ENCODE measurements around the gene TMEM117.

TMEM117 gene

DNA sequence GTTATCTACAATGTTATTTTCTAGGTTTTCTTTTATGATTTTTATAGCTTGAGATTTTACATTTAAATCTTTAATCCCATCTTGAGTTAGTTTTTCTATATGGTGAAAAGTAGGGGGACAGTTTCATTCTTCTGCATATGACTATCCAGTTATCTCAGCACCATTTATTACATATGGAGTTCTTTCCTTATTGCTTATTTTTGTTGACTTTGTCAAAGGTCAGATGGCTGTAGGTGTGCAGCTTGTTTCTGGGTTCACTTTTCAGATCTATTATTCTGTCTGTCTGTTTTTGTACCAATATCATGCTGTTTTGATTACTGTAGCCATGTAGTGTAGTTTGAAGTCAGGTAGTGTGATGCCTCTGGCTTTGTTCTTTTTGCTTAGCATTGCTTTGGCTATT, 477.3 kb downstream of the TMEM117 start:
- Mint-ChIP-seq H3K27me3 (no peaks in the 10 kb centered on the region), H3K4me3 (no peak overlapping the region), H3K4me1 (peaks cover 0 to 2% of the 10 kb centered on the region in 2 donors), H3K9me3 (peaks cover 4% of the 10 kb centered on the region in 2 donors), H3K36me3 (peaks cover 2 to 8% of the 10 kb centered on the region in 2 donors), H3K27ac (no peak overlapping the region)
- ATAC-seq (replicated peaks) (no peak), DNase-seq (no peak)

DNA sequence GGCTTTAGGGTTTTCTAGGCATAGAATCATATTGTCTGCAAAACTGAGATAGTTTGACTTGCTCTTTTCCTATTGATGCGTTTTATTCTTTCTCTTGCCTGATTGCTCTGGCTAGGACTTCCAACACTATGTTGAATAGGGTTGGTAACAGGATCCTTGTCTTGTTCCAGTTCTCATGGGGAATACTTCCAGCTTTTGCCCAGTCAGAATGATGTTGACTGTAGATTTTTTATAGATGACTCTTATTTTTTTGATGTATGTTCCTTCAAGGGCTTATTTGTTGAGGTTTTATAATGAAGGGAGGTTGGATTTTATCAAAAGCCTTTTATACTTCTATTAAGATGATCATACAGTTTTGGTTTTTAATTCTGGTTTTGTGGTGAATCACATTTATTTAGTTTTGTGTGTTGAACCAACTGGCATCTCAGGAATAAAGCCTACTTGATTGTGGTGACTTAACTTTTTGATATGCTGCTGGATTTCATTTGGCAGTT, 478.2 kb downstream of the TMEM117 start:
- Mint-ChIP-seq H3K9me3 (peaks cover 4% of the 10 kb centered on the region in 2 donors), H3K27ac (no peak overlapping the region), H3K36me3 (peaks cover 2 to 8% of the 10 kb centered on the region in 2 donors), H3K27me3 (no peaks in the 10 kb centered on the region), H3K4me1 (peaks cover 0 to 2% of the 10 kb centered on the region in 2 donors), H3K4me3 (no peak overlapping the region)
- ATAC-seq (replicated peaks) (no peak), DNase-seq (no peak)

GRCh38 chr12:44317651-44318126, 481.8 kb downstream of the TMEM117 start:
- ATAC-seq (replicated peaks) (peak; percentile 80 to 84), DNase-seq (no peak)
- H3K9me3 Mint-ChIP-seq, result no peaks in the 10 kb centered on the region
- no peak overlapping the region for H3K27ac Mint-ChIP-seq
- H3K36me3 Mint-ChIP-seq, result peaks cover 0 to 7% of the 10 kb centered on the region in 2 donors
- peaks cover 0 to 2% of the 10 kb centered on the region in 2 donors for H3K4me1 Mint-ChIP-seq
- no peaks in the 10 kb centered on the region for H3K27me3 Mint-ChIP-seq
- H3K4me3 Mint-ChIP-seq, result no peak overlapping the region

- no peaks in the 10 kb centered on the region for H3K4me1 Mint-ChIP-seq
- H3K4me3 Mint-ChIP-seq, result no peak overlapping the region
- H3K9me3 Mint-ChIP-seq, result peaks cover 4 to 5% of the 10 kb centered on the region in 2 donors
- no peak for ATAC-seq (replicated peaks)
- peaks cover 4 to 7% of the 10 kb centered on the region in 2 donors for H3K36me3 Mint-ChIP-seq
- H3K27me3 Mint-ChIP-seq, result no peaks in the 10 kb centered on the region
- no peak for DNase-seq
- no peak overlapping the region for H3K27ac Mint-ChIP-seq
Measured at GRCh38 chr12:44331269-44331668, 495.4 kb downstream of the TMEM117 start.

- H3K4me1 Mint-ChIP-seq, result no peaks in the 10 kb centered on the region
- DNase-seq, result no peak
- H3K9me3 Mint-ChIP-seq, result peaks cover 4 to 5% of the 10 kb centered on the region in 2 donors
- no peak overlapping the region for H3K4me3 Mint-ChIP-seq
- H3K27me3 Mint-ChIP-seq, result no peaks in the 10 kb centered on the region
- no peak overlapping the region for H3K27ac Mint-ChIP-seq
- peaks cover 4 to 7% of the 10 kb centered on the region in 2 donors for H3K36me3 Mint-ChIP-seq
- ATAC-seq (replicated peaks), result no peak
Measured at GRCh38 chr12:44334347-44334746, 498.5 kb downstream of the TMEM117 start.

DNA sequence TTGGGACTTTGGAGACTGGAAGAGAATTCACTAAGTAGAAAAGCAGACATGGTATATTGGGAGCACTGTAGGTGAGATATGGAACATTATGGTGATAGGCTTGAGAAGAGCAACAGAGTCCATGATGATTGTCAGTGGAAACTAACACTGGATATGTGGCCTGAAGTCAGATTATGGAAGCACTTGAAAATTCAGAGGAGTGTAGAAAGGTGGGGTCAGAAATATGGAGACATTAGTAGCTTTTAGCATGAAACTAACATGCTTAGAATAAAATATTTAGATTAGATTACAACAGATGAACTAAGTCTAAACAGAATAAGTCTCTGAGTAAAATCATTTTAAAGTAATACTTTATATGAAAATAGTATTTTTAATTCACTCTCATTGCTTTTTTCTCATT, 499.1 kb downstream of the TMEM117 start:
- Mint-ChIP-seq H3K9me3 (peaks cover 4 to 5% of the 10 kb centered on the region in 2 donors), H3K27ac (no peak overlapping the region), H3K4me3 (no peak overlapping the region)

GRCh38 chr12:44336577-44336976, 500.7 kb downstream of the TMEM117 start:
- ATAC-seq (replicated peaks) (no peak), DNase-seq (no peak)
- Mint-ChIP-seq H3K27ac (no peak overlapping the region), H3K4me3 (no peak overlapping the region), H3K4me1 (no peaks in the 10 kb centered on the region), H3K9me3 (peaks cover 4 to 5% of the 10 kb centered on the region in 2 donors), H3K36me3 (peaks cover 4 to 7% of the 10 kb centered on the region in 2 donors), H3K27me3 (no peaks in the 10 kb centered on the region)

More for the DNA sequence above, 499.1 kb downstream of the TMEM117 start:
- Mint-ChIP-seq H3K4me1 (no peaks in the 10 kb centered on the region), H3K27me3 (no peaks in the 10 kb centered on the region), H3K36me3 (peaks cover 4 to 7% of the 10 kb centered on the region in 2 donors)
- ATAC-seq (replicated peaks) (no peak), DNase-seq (no peak)

- ATAC-seq (replicated peaks) (no peak), DNase-seq (no peak)
- Mint-ChIP-seq H3K36me3 (no peaks in the 10 kb centered on the region), H3K4me3 (no peak overlapping the region), H3K9me3 (no peaks in the 10 kb centered on the region), H3K27me3 (no peaks in the 10 kb centered on the region), H3K4me1 (no peaks in the 10 kb centered on the region), H3K27ac (no peak overlapping the region)
Measured at GRCh38 chr12:44342371-44342770, 506.5 kb downstream of the TMEM117 start.

GRCh38 chr12:44347145-44347544, 511.3 kb downstream of the TMEM117 start:
- Mint-ChIP-seq H3K4me3 (no peak overlapping the region), H3K36me3 (no peaks in the 10 kb centered on the region), H3K4me1 (no peaks in the 10 kb centered on the region), H3K27ac (no peak overlapping the region), H3K27me3 (no peaks in the 10 kb centered on the region), H3K9me3 (no peaks in the 10 kb centered on the region)
- no peak for ATAC-seq (replicated peaks)
- DNase-seq, result no peak

DNA sequence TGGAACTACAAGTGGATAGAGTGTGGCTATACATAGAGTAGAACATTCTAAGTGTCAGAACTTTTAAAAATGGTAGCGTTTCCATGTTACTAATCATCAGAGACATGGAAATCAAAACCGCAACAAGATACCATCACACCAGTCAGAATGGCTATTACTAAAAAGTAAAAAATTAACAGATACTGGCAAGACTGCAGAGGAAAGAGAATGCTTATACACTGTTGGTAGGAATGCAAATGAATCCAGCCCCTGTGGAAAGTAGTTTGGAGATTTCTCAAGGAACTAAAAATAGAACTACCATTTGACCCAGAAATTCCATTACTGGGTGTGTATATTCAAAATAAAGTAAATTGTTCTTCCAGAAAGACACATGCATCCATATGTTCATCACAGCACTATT, 521.6 kb downstream of the TMEM117 start:
- H3K36me3 Mint-ChIP-seq, result no peaks in the 10 kb centered on the region
- H3K9me3 Mint-ChIP-seq, result peaks cover 0 to 9% of the 10 kb centered on the region in 2 donors
- H3K4me3 Mint-ChIP-seq, result no peak overlapping the region
- ATAC-seq (replicated peaks), result no peak
- no peaks in the 10 kb centered on the region for H3K4me1 Mint-ChIP-seq
- H3K27ac Mint-ChIP-seq, result no peak overlapping the region
- DNase-seq, result no peak
- H3K27me3 Mint-ChIP-seq, result no peaks in the 10 kb centered on the region

- ATAC-seq (replicated peaks), result no peak
- Mint-ChIP-seq H3K9me3 (peaks cover 0 to 9% of the 10 kb centered on the region in 2 donors), H3K4me3 (no peak overlapping the region), H3K27me3 (no peaks in the 10 kb centered on the region), H3K36me3 (no peaks in the 10 kb centered on the region), H3K27ac (no peak overlapping the region), H3K4me1 (no peaks in the 10 kb centered on the region)
- no peak for DNase-seq
Measured at GRCh38 chr12:44358636-44359035, 522.8 kb downstream of the TMEM117 start.

GRCh38 chr12:44362947-44363346, 527.1 kb downstream of the TMEM117 start:
- no peak for ATAC-seq (replicated peaks)
- H3K4me1 Mint-ChIP-seq, result peaks cover 3 to 4% of the 10 kb centered on the region in 2 donors

DNA sequence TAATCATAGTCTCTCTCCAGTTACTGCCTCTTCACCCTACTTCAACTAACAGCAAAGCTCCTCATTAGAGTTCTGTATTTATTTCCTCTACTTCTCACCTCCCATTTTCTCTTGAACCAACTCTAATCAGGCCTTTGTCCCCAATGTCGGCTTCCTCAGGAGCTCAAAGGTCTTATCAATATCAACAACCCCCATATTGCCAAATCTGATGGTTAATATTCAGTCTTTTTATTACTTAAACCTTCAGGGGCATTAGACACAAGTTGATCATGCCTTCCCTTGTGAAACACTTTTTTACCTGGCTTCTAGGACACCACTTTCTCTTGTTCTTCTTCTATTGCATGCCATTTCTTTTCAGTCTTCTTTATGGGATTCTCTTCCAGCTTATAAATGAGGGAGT, 531.3 kb downstream of the TMEM117 start:
- Mint-ChIP-seq H3K36me3 (no peaks in the 10 kb centered on the region), H3K4me3 (no peak overlapping the region), H3K27ac (no peak overlapping the region), H3K4me1 (peaks cover 3 to 9% of the 10 kb centered on the region in 2 donors), H3K27me3 (no peaks in the 10 kb centered on the region), H3K9me3 (peaks cover 0 to 3% of the 10 kb centered on the region in 2 donors)
- ATAC-seq (replicated peaks), result no peak
- DNase-seq, result no peak

More at GRCh38 chr12:44362947-44363346, 527.1 kb downstream of the TMEM117 start:
- DNase-seq, result no peak
- H3K27ac Mint-ChIP-seq, result no peak overlapping the region
- no peaks in the 10 kb centered on the region for H3K36me3 Mint-ChIP-seq
- no peaks in the 10 kb centered on the region for H3K27me3 Mint-ChIP-seq
- H3K9me3 Mint-ChIP-seq, result peaks cover 0 to 3% of the 10 kb centered on the region in 2 donors
- H3K4me3 Mint-ChIP-seq, result no peak overlapping the region

DNA sequence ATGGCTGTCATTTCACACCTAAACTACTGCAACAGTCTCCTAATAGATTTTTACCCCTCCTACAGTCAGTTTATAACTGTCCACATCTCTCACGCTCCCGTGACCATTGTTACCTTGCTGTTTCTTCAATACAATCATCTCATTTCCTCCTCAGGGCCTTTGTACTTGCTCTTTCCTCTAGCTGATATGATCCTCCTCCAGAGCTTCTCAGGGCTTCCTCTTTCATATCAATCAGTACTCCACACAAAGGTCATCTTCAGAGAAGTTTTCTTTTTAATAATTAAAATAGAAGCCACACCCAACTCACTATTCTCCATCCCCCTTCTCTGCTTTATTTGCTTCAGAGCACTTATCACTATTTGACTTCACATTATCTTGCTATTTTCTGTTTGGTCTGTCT, 532.0 kb downstream of the TMEM117 start:
- no peak overlapping the region for H3K4me3 Mint-ChIP-seq
- no peaks in the 10 kb centered on the region for H3K36me3 Mint-ChIP-seq
- ATAC-seq (replicated peaks) (peak; percentile 79 to 81), DNase-seq (no peak)
- H3K9me3 Mint-ChIP-seq, result peaks cover 0 to 3% of the 10 kb centered on the region in 2 donors
- no peaks in the 10 kb centered on the region for H3K27me3 Mint-ChIP-seq
- H3K4me1 Mint-ChIP-seq, result peaks cover 3 to 9% of the 10 kb centered on the region in 2 donors
- no peak overlapping the region for H3K27ac Mint-ChIP-seq

- no peak overlapping the region for H3K4me3 Mint-ChIP-seq
Measured at GRCh38 chr12:44369998-44370397, 534.1 kb downstream of the TMEM117 start.

More at GRCh38 chr12:44369998-44370397, 534.1 kb downstream of the TMEM117 start:
- no peaks in the 10 kb centered on the region for H3K27me3 Mint-ChIP-seq
- no peak overlapping the region for H3K27ac Mint-ChIP-seq
- DNase-seq (no peak), ATAC-seq (replicated peaks) (no peak)
- H3K36me3 Mint-ChIP-seq, result no peaks in the 10 kb centered on the region
- peaks cover 7 to 18% of the 10 kb centered on the region in 2 donors for H3K4me1 Mint-ChIP-seq
- H3K9me3 Mint-ChIP-seq, result peaks cover 0 to 3% of the 10 kb centered on the region in 2 donors
